ENCODE data around the gene RAX. TPM values are rescaled to one million over a fixed set of nuclear protein-coding genes. Genes with fewer than 3 reads are reported as not detected.
A peak's percentile ranks its signal among the peaks of the same experiment; 100 is the strongest.

RAX gene
- total and polyA plus RNA-seq, 9 donors, result 0.13 TPM; not detected in 8

DNA sequence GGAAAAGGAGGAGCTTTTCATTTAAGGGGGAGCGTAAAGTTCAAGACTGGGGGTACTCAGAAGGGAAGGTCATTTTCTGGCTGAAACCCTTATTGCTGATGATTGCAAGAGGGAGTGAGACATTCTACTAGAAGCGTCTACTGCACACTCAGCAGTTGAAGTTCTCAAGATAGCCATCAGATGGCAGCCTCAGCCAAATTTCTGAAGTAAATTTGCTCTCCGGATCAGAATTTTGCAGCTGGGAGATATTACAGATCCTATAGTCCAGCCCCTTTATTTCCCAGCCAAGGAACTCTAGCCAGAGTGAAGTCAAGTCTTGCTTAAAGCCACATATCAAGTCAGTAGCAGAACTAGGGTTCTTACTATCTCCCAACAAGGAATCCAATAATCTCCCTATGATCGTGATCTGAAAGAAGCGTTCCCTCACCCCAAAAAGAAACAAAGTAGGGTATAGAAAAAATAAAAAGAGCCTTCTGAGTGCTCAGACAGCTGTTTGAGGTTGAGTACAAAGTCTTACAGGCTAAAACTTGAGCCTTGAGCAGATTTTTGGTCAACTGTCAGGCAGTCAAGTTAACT is 24.0 kb downstream of the RAX start:
- peaks cover 10% of the 10 kb centered on the region for H3K27me3 ChIP-seq (ENCODE audit: control insufficient read depth, insufficient read depth, low read length)
- H3K4me3 ChIP-seq (ENCODE audit: low read length), result no peak overlapping the region
- no peaks in the 10 kb centered on the region for H3K36me3 ChIP-seq (ENCODE audit: control insufficient read depth, insufficient read depth, low read length)
- WGBS (ENCODE audit: insufficient coverage), result 0% methylated on average over 1 of the region's 5 CpGs
- no peaks in the 10 kb centered on the region for H3K4me1 ChIP-seq (ENCODE audit: control insufficient read depth, insufficient read depth, low read length)
- H3K27ac ChIP-seq (ENCODE audit: low read length), result no peak overlapping the region
- H3K9me3 ChIP-seq (replicated peaks; ENCODE audit: control insufficient read depth, low read depth, low read length), result no peaks in the 10 kb centered on the region
- peak; percentile 98 for DNase-seq

DNA sequence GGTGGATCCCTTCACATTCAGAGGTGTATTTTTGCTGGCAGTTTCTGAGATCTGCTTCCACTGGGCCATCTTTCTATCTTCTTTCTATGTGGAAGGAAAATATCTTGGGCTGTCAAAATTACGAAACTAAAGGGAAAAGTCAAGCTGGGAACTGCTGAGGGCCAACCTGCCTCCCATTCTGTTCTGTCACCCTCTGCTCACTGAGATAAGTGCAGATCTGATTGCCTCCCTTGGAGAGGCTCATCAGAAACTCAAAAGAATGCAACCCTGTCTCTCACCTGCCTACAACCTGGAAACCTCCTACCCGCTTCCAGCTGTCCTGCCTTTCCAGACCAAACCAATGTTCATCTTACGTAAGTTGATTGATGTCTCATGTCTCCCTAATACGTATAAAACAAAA is 26.5 kb downstream of the RAX start:
- Histone ChIP-seq H3K4me3 (ENCODE audit: low read length) (no peak overlapping the region), H3K4me1 (ENCODE audit: control insufficient read depth, insufficient read depth, low read length) (no peaks in the 10 kb centered on the region), H3K27me3 (ENCODE audit: control insufficient read depth, insufficient read depth, low read length) (peaks cover 10% of the 10 kb centered on the region), H3K27ac (ENCODE audit: low read length) (no peak overlapping the region), H3K36me3 (ENCODE audit: control insufficient read depth, insufficient read depth, low read length) (no peaks in the 10 kb centered on the region), H3K9me3 (replicated peaks; ENCODE audit: control insufficient read depth, low read depth, low read length) (no peaks in the 10 kb centered on the region)
- 49% methylated on average over 2 of the region's 4 CpGs for WGBS (ENCODE audit: insufficient coverage)
- DNase-seq, result no peak

DNA sequence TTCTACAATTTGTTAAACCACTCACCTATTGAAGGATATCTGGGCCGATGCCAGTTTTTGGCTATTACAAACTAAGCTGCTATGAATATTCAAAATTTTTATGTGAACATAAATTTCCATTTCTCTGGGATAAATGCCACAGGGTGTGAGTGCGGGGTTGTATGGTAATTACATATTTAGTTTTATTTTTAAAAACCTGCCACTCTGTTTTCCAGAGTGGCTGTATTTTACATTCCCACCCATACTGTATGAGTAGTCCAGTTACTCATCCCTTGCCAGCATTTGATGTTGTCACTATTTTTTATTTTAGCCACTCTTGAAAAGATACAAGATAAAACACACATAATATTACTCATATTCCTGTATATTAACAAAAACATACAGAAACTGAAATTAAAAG is 30.3 kb downstream of the RAX start:
- no CpG with 5 or more reads among the region's 2 CpGs for WGBS (ENCODE audit: insufficient coverage)
- Histone ChIP-seq H3K4me1 (ENCODE audit: control insufficient read depth, insufficient read depth, low read length) (no peaks in the 10 kb centered on the region), H3K27me3 (ENCODE audit: control insufficient read depth, insufficient read depth, low read length) (peaks cover 10% of the 10 kb centered on the region)

DNA sequence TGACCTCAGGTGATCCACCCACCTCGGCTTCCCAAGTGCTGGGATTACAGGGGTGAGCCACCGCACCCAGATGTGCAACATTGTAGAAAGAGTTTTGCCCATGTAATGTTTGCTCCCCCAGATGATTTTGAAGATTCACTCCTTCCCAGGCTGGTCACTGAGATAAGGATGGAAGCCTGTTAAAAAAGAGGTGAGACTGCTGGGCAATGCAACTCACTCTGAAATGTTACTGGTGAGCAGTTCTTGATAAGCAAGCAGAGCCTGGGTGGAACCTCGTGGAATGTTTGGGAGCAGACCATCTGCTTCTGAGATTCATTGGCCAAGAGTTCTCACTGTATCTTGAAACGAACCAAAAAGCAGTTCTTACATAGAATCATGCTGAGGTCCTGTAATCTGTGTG is 33.6 kb downstream of the RAX start:
- no peaks in the 10 kb centered on the region for H3K9me3 ChIP-seq (replicated peaks; ENCODE audit: control insufficient read depth, low read depth, low read length)
- no peaks in the 10 kb centered on the region for H3K4me1 ChIP-seq (ENCODE audit: control insufficient read depth, insufficient read depth, low read length)
- H3K27me3 ChIP-seq (ENCODE audit: control insufficient read depth, insufficient read depth, low read length), result peaks cover 3% of the 10 kb centered on the region
- H3K27ac ChIP-seq (ENCODE audit: low read length), result no peak overlapping the region
- no peak overlapping the region for H3K4me3 ChIP-seq (ENCODE audit: low read length)
- DNase-seq, result no peak
- WGBS (ENCODE audit: insufficient coverage), result 92% methylated on average over 4 of the region's 4 CpGs
- H3K36me3 ChIP-seq (ENCODE audit: control insufficient read depth, insufficient read depth, low read length), result no peaks in the 10 kb centered on the region

More for the DNA sequence above, 30.3 kb downstream of the RAX start:
- no peak for DNase-seq
- H3K36me3 ChIP-seq (ENCODE audit: control insufficient read depth, insufficient read depth, low read length), result no peaks in the 10 kb centered on the region
- no peak overlapping the region for H3K4me3 ChIP-seq (ENCODE audit: low read length)
- no peaks in the 10 kb centered on the region for H3K9me3 ChIP-seq (replicated peaks; ENCODE audit: control insufficient read depth, low read depth, low read length)
- H3K27ac ChIP-seq (ENCODE audit: low read length), result no peak overlapping the region

DNA sequence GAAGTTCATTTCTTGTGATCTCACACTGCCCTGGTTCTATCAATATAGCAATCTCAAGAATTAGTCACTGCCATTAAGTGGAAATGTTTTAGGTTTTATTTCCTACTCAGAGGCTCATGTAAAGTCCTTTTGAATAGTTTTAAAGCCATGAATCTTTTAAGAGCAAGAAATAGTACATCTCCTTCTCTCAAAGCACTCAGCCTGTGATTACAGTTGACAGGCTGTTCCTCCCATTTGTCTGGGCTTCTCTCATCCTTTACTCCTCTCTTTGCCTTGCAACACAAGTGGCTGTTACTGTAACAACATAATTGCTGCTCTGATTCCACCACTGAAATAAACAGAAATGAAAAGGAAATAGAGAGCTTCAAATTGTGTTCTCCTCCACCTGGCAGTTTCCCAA is 34.9 kb downstream of the RAX start:
- Histone ChIP-seq H3K9me3 (replicated peaks; ENCODE audit: control insufficient read depth, low read depth, low read length) (no peaks in the 10 kb centered on the region), H3K36me3 (ENCODE audit: control insufficient read depth, insufficient read depth, low read length) (no peaks in the 10 kb centered on the region), H3K4me3 (ENCODE audit: low read length) (no peak overlapping the region), H3K27me3 (ENCODE audit: control insufficient read depth, insufficient read depth, low read length) (peaks cover 3% of the 10 kb centered on the region), H3K4me1 (ENCODE audit: control insufficient read depth, insufficient read depth, low read length) (no peaks in the 10 kb centered on the region), H3K27ac (ENCODE audit: low read length) (no peak overlapping the region)
- no peak for DNase-seq

DNA sequence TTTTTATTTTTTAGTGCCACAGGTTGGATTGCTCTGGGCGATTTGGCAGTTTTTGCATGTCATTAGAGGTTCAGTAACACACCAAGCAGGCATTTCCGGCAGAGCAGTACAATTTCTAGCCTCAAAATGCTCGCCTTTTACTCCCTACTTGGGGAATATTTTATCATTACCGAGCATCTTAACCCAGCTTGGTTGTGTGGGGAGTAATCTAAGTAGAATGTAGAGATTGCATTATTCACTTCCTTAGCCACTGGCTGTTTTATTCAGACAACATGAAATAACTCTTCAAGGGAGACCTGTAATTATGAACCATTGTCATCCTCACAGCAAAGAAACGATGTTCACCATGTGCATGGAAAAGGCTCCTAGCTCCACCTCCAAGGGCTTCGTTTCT is 40.2 kb downstream of the RAX start:
- Histone ChIP-seq H3K4me1 (ENCODE audit: control insufficient read depth, insufficient read depth, low read length) (no peaks in the 10 kb centered on the region), H3K4me3 (ENCODE audit: low read length) (no peak overlapping the region), H3K9me3 (replicated peaks; ENCODE audit: control insufficient read depth, low read depth, low read length) (no peaks in the 10 kb centered on the region), H3K27me3 (ENCODE audit: control insufficient read depth, insufficient read depth, low read length) (peaks cover 2% of the 10 kb centered on the region), H3K27ac (ENCODE audit: low read length) (no peak overlapping the region), H3K36me3 (ENCODE audit: control insufficient read depth, insufficient read depth, low read length) (no peaks in the 10 kb centered on the region)
- WGBS (ENCODE audit: insufficient coverage), result 100% methylated on average over 1 of the region's 6 CpGs
- no peak for DNase-seq

DNA sequence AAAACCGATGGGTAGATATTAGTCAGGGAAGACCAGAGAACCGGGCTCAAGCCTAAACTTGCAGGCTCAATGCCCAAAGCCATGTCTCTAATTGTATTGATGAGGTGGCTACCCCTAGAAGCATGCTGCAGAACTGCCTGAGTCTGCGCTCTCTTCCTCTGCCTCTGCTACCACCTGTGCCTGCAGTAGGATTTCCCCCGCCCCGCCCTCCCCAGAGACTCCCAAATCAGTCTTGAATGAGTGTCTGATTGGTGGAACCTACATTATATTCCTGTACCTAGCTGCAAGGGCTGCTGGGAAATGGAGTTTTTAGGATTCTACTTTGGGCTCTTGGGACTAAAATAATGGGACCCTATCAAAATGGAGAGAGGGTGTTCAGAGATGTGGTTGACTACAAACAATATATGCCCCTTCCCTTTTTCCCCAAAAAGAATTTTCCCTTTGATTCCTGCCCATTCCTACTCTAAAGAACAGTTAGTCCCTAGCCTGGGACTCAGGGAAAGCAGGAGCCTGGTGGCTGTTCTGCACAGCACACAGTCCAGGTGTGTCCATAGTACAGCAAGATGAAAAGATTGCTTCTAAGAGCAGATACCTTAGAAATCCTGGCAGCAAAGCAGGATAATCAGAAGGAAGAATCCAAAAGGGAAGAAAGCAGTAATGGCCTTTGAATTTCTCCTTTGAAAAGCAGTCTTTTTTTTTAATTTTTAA is 40.8 kb downstream of the RAX start:
- Histone ChIP-seq H3K4me3 (ENCODE audit: low read length) (no peak overlapping the region), H3K27me3 (ENCODE audit: control insufficient read depth, insufficient read depth, low read length) (peaks cover 2% of the 10 kb centered on the region), H3K9me3 (replicated peaks; ENCODE audit: control insufficient read depth, low read depth, low read length) (no peaks in the 10 kb centered on the region), H3K4me1 (ENCODE audit: control insufficient read depth, insufficient read depth, low read length) (no peaks in the 10 kb centered on the region), H3K27ac (ENCODE audit: low read length) (no peak overlapping the region), H3K36me3 (ENCODE audit: control insufficient read depth, insufficient read depth, low read length) (no peaks in the 10 kb centered on the region)
- no CpG with 5 or more reads among the region's 5 CpGs for whole genome bisulfite sequencing (ENCODE audit: insufficient coverage)
- DNase-seq, result no peak

DNA sequence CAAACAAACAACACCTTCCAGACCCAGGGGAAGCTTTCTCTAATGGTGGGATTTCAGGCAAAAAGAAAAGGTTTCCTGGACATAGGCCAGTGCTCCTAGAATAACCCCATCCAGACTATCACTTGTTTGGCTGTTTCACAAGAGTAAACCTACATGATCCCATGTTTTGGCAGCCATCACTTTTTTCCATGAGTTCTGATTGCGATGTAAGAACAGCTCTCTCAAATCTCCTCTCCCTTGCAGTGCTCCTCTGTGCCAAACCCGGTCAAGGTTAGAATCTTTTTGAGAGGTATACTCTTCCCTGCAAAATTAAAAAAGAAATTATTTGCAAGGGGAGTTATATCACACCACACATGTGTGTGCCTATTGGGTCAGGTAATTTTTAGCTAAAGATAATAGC is 41.4 kb downstream of the RAX start:
- WGBS (ENCODE audit: insufficient coverage), result no CpG with 5 or more reads among the region's 2 CpGs
- no peaks in the 10 kb centered on the region for H3K4me1 ChIP-seq (ENCODE audit: control insufficient read depth, insufficient read depth, low read length)
- DNase-seq, result no peak
- peaks cover 2% of the 10 kb centered on the region for H3K27me3 ChIP-seq (ENCODE audit: control insufficient read depth, insufficient read depth, low read length)
- H3K36me3 ChIP-seq (ENCODE audit: control insufficient read depth, insufficient read depth, low read length), result no peaks in the 10 kb centered on the region
- no peaks in the 10 kb centered on the region for H3K9me3 ChIP-seq (replicated peaks; ENCODE audit: control insufficient read depth, low read depth, low read length)
- H3K27ac ChIP-seq (ENCODE audit: low read length), result no peak overlapping the region
- no peak overlapping the region for H3K4me3 ChIP-seq (ENCODE audit: low read length)

DNA sequence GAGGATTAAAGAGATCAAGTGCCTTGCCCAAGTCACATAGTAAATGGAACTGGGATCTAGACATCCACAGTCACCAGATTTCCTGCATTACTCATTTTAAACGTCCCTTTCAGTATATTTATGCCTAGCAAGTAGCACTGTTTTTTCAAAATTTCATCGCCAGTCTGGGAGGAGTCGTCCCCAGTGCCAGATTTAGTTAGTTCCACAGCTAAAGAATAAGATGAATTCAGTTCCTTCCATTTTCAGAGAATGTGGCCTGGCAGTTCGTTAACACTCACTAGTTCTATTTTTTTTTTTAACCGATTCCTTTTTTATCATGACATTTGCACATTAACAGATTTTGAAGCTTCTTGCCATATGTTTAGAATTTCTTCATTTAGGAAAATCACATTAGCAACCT is 42.1 kb downstream of the RAX start:
- Histone ChIP-seq H3K9me3 (replicated peaks; ENCODE audit: control insufficient read depth, low read depth, low read length) (no peaks in the 10 kb centered on the region), H3K27ac (ENCODE audit: low read length) (no peak overlapping the region), H3K27me3 (ENCODE audit: control insufficient read depth, insufficient read depth, low read length) (peaks cover 2% of the 10 kb centered on the region), H3K4me3 (ENCODE audit: low read length) (no peak overlapping the region), H3K36me3 (ENCODE audit: control insufficient read depth, insufficient read depth, low read length) (no peaks in the 10 kb centered on the region), H3K4me1 (ENCODE audit: control insufficient read depth, insufficient read depth, low read length) (no peaks in the 10 kb centered on the region)
- DNase-seq, result no peak
- 65% methylated on average over 2 of the region's 5 CpGs for WGBS (ENCODE audit: insufficient coverage)

DNA sequence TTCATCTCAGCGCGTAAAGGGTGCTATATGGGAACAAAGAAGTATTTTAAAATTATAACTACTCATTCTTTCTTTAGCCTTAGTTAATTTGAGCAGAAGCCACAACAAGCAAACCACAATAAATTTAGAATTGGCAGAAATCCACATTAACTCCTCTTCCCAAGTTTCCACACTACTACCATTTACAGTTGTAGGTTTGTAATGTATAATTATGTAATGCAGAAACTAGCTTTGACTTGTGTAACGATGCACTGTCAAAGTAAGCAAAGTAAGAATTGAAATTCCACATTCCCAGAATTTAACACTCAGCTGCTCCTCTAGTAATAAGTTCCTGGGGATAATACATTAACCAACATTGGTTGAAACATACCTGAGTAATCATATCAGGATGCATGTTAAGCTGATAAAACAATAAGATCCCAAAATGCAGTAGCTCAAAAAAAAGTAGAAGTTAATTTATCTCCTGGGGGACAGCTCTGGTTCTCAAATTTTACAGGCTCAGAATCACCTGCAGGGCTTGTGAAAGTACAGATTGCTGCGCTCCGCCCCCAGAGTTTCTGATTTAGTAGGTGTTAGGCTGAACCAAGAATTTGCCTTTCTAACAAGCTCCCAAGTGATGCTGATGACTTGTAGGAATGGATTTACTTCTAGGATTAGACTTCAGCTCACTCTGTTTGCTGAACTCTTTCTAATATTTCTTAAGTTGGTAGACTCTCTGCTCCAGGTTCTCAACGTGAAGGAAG is 43.4 kb downstream of the RAX start:
- DNase-seq, result no peak
- no CpG with 5 or more reads among the region's 6 CpGs for WGBS (ENCODE audit: insufficient coverage)
- peaks cover 5% of the 10 kb centered on the region for H3K27me3 ChIP-seq (ENCODE audit: control insufficient read depth, insufficient read depth, low read length)

More for the DNA sequence above, 43.4 kb downstream of the RAX start:
- no peaks in the 10 kb centered on the region for H3K9me3 ChIP-seq (replicated peaks; ENCODE audit: control insufficient read depth, low read depth, low read length)
- H3K36me3 ChIP-seq (ENCODE audit: control insufficient read depth, insufficient read depth, low read length), result no peaks in the 10 kb centered on the region
- no peak overlapping the region for H3K4me3 ChIP-seq (ENCODE audit: low read length)
- no peaks in the 10 kb centered on the region for H3K4me1 ChIP-seq (ENCODE audit: control insufficient read depth, insufficient read depth, low read length)
- no peak overlapping the region for H3K27ac ChIP-seq (ENCODE audit: low read length)

Data from muscle of leg (tissue), 11 donors.